HG03457 (cell line): ENCODE data around the gene BRAF.
"Not testable (repeated sequence)": the region's sequence is repeated elsewhere in the genome, so short reads cannot be mapped to it uniquely, and the experiment has no call there.

ENCODE experiments used
- ATAC-seq: cut with Tn5 transposase; IDR thresholded peaks from one replicate; pipeline ENCODE4 v1.9.1; 2021; ENCODE audit warnings: moderate number of reproducible peaks; ENCODE audit not compliant: unreplicated experiment

Gene BRAF

GRCh38 chr7:140920745-140921144, 4.0 kb downstream of the BRAF start:
- ATAC-seq = no peak

- ATAC-seq = no peak
Observed at GRCh38 chr7:140918236-140918635, 6.5 kb downstream of the BRAF start.

DNA sequence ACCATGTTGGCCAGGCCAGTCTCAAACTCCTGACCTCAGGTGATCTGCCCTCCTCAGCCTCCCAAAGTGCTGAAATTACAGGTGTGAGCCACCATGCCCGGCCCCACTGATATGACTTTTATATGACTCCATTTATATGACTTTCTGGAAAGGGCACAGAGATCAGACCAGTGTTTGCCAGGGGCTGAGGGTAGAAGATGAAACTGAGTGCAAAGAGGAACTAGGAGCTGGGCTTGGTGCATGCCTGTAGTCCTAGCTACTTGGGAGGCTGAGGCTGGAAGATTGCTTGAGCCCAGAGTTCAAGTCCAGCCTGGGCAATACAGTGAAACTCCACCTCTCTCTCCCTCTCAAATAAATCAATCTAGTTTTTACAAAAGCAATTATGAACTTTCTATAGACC, 7.5 kb downstream of the BRAF start:
- ATAC-seq = no peak

- no peak for ATAC-seq
Observed at GRCh38 chr7:140915935-140916555, 8.7 kb downstream of the BRAF start.

DNA sequence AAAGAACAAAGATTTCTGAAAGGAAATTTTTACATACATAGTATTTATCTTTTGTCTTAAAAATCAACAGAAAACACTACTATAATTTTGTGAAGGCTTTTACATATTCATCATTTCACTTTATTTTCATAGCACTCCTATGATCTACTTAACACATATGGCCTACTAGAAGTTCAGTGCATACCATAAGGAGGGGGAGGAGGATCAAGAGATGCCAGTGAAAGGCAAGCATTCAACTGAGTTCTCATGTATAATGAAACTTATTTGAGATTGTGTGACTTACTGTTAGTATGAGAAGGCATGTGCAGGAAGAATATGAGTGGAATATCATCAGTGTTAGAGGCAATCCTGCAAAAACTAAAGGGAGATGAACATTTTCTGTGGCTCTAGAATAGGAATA, 10.6 kb downstream of the BRAF start:
- ATAC-seq = no peak

GRCh38 chr7:140913596-140913928, 11.2 kb downstream of the BRAF start:
- ATAC-seq = not testable (repeated sequence)

DNA sequence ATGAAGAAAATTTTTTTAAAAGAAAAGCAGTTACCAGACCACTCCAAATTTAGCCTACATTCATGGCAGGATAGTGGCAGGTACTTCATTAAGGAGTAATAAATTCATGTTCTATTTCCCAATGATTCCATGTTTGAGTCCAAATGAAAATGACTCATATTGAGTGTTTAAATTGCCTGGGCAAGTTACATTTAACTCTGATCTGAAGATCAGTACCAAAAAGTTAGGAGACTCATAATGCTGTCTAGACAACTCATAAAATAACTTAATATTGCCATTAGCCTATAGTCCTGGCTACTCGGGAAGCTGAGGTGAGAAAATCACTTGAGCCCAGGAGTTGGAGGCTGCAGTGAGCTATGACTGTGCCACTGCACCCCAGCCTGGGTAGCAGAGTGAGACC, 13.0 kb downstream of the BRAF start:
- ATAC-seq = no peak

DNA sequence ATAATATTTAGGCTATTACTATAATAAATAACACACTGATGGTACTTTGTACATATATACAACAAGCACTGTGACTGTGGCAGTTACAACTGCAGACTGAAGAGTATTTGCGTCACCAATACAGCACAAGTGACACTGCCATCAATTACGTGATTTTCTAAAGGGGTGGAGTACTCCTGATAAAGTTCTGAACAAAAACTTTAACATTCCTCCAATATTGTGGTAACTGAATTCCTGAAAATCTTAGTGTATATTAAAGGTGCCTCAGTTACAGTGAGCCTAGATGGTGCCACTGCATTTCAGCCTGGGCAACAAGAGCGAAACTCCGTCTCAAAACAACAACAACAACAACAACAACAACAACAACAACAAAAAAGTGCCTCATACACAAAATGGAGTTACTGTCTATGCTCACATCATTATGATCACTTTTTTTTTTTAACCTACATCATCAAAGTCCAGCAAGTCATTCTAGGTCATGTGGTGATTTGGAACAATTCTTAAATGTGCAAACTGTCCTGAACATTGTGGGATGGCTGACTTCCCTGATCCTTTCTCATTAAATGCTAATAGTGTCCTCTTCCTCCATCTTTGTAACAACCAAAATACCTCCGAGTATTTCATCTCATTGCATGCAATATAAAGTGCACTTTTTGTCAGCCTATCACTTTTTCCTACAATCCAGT, 15.1 kb downstream of the BRAF start:
- no peak for ATAC-seq

- no peak for ATAC-seq
Observed at GRCh38 chr7:140908361-140908760, 16.4 kb downstream of the BRAF start.

GRCh38 chr7:140903741-140904480, 20.8 kb downstream of the BRAF start:
- ATAC-seq = no peak

DNA sequence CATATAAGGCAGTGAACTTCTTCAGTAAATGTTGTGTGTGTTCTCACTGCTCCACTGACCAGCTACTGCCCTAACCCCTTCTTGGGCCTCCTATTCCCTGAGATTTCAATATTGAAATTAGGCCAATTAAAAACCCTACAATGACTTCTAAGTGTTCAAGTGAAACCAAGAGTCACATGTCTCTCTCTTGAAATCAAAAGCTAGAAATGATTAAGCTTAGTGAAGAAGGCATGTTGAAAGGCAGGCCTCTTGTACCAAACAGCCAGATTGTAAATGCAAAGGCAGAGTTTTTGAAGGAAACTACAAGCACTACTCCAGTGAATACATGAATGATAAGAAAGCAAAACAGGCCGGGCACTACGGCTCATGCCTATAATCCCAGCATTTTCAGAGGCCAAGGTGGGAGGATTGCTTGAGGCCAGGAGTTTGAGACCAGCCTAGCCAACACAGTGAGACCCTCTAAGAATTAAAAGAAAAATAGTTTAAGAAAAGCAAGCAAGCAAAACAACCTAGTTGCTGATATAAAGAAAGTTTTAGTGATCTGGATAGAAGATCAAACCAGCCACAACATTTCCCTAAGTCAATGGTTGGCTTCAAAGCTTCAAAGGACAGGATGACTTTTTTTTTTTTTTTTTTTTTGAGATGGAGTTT, 22.3 kb downstream of the BRAF start:
- peak; percentile 39 for ATAC-seq

GRCh38 chr7:140901941-140902302, 22.8 kb downstream of the BRAF start:
- no peak for ATAC-seq

DNA sequence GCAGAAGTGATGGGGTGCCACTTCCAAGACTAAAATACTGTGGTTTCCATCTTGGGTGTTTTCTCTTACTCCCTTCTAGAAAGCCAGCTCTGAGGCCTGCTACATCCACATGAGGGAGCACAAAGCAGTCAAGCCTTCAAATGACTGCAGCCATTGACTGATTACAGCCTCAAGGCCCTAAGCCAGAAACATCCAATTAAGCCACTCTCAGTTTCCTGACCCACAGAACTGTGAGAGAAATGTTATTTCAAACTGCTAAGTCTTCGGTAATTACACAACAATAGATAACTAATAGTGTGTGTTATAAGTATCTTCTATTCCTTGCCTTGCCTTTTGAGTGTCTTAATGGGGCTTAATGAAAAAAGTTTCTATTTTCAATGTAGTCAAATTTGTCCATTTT, 24.8 kb downstream of the BRAF start:
- no peak for ATAC-seq

DNA sequence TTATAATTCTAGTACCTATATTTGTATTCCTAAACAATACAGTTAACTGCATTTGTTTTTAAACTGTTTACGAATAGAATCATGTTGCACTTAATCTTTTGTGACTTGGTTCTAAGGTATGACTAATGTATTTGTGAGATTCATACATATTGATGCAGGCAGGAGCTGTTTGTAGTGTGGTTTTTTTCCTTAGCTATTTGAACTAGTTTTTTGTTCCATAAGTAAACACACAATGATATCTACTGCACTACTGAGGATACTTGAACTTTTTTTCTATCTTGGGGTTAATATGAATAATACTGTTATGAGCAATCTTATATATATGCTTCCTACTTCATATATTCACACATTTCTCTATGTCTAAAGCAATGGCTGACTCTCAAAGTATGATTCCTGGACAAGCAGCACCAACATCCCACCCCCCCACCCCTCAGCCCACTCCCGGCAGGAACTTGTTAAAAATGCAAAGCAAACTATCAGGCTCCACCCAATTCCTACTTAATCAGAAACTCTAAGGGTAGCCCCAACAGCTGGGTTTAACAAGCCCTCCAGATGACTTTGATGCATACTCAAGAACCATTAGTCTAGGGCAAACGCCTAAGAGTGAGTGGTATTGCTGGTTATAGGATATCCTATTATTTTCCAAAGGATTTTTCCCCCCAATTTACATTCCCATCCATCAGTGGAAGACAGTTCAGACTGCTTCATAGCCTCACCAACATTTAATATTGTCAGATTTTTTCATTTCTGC, 25.8 kb downstream of the BRAF start:
- no peak for ATAC-seq

GRCh38 chr7:140896996-140897395, 27.7 kb downstream of the BRAF start:
- no peak for ATAC-seq

DNA sequence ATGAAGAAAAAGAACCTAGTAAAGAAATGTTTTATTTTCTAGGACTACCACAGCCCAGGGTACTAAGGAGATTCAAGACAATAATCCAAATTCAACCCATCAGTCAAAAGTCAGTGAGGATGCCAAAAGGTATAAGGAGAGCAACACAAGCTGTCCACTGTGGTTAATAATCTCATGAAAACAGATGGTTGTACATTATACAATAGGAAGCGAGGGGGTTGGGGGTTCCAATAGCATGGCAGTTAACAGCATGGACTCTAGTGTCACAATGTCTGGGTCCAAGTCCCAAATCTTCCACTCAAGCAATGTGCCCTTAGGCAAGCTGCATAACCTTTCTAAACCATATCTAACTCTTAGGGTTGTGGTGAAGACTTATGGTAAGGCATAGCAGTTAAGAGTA, 35.1 kb downstream of the BRAF start:
- ATAC-seq = no peak

DNA sequence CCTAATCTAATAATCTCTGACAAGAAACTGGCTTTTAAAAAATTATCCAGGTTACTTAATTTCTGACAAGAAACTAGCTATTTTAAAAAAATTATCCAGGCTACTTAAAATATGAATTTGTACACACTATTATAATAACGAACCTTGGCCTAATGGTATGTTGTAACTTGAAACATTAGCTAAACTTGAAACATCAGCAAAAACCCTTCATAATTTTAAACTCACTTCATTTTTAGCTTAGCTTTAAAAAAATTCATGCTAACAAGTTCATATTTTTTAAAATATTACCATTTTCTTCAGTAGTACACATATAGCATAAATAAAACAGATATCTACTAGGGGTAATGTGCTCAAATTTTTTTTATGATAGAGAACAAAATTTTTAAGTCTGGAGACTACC, 35.6 kb downstream of the BRAF start:
- no peak for ATAC-seq

GRCh38 chr7:140888087-140888486, 36.6 kb downstream of the BRAF start:
- no peak for ATAC-seq

GRCh38 chr7:140885735-140886334, 38.9 kb downstream of the BRAF start:
- ATAC-seq = no peak

DNA sequence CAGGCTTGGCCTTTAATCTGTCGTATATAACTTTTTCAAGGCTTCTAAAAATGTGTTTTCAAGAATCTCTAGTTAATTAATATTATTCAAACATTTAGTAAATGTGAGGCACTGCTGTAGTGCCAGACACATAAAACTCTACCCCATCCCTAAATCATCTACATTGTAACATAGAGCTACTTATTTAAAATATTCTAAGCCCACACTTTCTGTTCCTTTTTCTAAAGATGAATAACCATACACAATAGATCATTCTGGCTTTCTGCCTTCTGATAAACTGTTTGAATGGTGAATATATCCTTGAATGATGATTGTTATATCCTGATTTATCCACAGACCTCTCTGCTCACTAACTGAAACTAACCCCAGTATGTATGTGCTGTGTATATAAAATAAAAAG, 41.4 kb downstream of the BRAF start:
- ATAC-seq = no peak

DNA sequence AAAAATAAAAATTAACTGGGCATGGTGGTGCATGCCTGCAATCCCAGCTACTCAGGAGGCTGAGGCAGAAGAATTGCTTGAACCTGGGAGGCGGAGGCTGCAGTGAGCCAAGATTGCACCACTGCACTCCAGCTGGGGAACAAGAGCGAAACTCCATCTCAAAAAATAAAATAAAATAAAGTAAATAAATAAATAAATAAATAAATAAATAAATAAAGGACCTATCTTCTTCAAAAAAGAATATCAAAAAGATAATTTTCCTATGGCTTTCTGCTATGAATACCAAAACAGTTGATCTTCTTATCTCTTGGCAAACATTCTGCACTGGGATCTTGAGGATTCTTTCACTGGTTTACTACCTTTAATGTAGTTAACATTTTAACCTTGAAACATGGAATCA, 41.9 kb downstream of the BRAF start:
- not testable (repeated sequence) for ATAC-seq
